ENCODE data around the gene RRP7A. TPM values are rescaled to one million over a fixed set of nuclear protein-coding genes. Genes with fewer than 3 reads are reported as not detected.
"Not testable (repeated sequence)": the region's sequence is repeated elsewhere in the genome, so short reads cannot be mapped to it uniquely, and the experiment has no call there.

The RRP7A gene
- 10 to 100 TPM; 21.1 to 26.6 TPM for total RNA-seq
- long read RNA-seq, transcript RRP7A-201 (7 exons, 3,801 nt): major isoform, 89 of 100 reads
- long read RNA-seq, partial matches to known transcripts: 4 of 100 reads
- long read RNA-seq, other reads (novel, unspliced or antisense): 7 of 100 reads

GRCh38 chr22:42519525-42520401, at the start of gene RRP7A:
RRP7A (minus strand) TSS chr22:42519796; CDS start chr22:42519786, 10 bp downstream.
- ATAC-seq (peak; percentile 97), DNase-seq (peak; percentile 87)
- intact Hi-C loops (cut with DNase I): no loop called here

GRCh38 chr22:42567950-42568349, 48.4 kb upstream of the RRP7A start:
- intact Hi-C loops (cut with DNase I); DNase-seq; ATAC-seq: not testable (repeated sequence)

- intact Hi-C loops (cut with DNase I): no loop called here
- DNase-seq: no peak
- no peak for ATAC-seq
These were observed 46.4 kb upstream of the RRP7A start for GRCh38 chr22:42565956-42566355.

DNA sequence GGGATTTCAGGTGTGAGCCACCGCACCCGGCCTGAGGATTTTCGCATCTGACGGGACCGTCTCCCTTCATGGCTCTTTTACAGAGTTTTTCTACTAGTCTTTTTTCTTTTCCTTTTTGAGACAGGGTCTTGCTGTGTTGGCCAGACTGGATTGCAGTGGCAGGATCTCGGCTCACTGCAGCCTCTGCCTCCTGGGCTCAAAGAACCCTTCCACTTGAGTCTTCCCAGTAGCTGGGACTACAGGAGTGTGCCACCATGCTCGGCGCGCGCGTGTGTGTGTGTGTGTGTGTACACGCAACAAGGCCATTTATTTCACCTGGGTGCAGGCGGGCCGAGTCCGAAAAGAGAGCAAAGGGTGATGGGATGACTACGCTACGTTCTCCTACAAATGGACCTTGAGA, 45.1 kb upstream of the RRP7A start:
- DNase-seq: no peak
- intact Hi-C loops (cut with DNase I): no loop called here
- no peak for ATAC-seq

- DNase-seq; ATAC-seq; intact Hi-C loops (cut with DNase I): not testable (repeated sequence)
These were observed 44.3 kb upstream of the RRP7A start for GRCh38 chr22:42563943-42564342.

DNA sequence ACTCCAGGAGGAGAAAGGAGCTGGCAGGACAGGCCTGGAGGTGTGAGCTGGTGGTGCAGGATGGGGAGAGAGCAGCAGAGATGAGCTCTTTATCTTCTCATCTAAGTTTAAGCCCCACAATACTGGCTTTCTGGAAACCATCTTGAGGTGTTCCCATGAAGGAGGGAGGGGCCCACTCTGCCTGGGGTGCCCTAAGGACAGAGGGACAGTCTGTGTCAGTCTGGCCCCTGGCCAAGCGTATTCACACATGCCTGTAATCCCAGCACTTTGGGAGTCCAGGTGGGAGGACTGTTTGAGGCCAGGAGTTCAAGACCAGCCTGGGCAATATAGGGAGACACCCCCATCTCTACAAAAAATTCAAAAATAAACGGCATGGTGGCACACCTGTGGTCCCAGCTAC, 43.1 kb upstream of the RRP7A start:
- no peak for DNase-seq

DNA sequence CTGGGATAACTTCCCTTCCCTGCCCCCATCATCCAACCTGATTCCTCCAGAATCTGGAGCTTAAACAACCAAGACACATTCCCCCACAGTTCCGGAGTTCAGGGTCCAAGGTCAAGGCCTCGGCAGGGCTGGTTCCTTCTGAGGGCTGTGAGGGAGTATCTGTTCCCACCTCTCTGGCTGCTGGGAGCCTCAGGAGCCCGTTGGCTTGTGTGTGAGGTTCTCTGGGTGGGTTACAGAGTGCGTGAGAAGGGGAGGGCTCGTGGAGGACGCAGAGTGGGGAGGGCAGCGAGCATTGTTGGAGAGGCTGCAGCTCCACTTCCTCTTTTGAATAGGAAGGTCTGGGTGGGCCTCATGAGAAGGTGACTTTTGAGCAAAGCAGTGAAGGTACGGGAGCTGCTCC, 42.7 kb upstream of the RRP7A start:
- ATAC-seq: no peak
- no peak for DNase-seq
- intact Hi-C loops (cut with DNase I): no loop called here

More for the DNA sequence above, 43.1 kb upstream of the RRP7A start:
- no peak for ATAC-seq
- intact Hi-C loops (cut with DNase I): no loop called here

DNA sequence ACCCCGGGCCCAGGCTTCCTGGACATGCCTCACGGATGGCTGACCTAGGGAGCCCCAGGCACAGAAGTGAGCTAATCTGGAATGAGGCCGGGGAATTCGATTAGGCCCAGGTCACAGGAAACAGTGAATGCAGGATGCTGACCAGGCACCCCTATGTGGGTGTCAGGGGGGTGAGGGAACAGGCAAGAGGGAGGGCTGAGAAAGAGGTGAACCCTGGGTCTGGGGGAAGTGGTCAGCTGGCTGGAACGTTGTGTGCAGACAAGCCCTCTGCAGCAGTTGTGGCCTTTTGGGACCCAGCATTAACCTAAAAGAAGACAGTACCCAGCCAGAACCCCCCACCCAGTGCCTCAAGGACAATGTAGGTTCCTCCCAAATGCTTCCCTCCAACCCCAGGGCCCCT, 42.3 kb upstream of the RRP7A start:
- no peak for ATAC-seq

GRCh38 chr22:42560781-42561180, 41.2 kb upstream of the RRP7A start:
- ATAC-seq: peak in 1 of 2 donors; percentile 13
- no peak for DNase-seq
- intact Hi-C loops (cut with DNase I): no loop called here

More for the DNA sequence above, 42.3 kb upstream of the RRP7A start:
- intact Hi-C loops (cut with DNase I): no loop called here
- no peak for DNase-seq

DNA sequence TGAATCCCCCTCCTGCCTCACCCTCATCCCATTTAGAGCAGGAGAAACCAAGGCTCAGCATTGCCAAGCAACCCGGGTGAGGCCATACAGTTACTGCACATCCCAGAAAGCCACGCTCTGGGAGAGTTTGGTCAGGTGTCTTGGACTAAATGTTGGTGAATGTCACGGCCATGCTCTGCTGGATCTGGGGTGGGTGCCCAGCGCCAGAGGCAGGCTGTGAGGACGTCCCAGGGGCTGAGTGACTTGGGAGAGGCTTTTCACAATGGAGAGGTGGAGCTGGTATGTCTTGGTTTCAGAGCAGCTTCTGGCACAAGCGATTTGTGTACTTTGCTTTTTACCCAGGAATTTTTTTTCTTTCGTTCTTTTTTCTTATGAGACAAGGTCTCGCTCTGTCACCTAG, 40.8 kb upstream of the RRP7A start:
- ATAC-seq (no peak), DNase-seq (no peak)
- intact Hi-C loops (cut with DNase I): no loop called here

DNA sequence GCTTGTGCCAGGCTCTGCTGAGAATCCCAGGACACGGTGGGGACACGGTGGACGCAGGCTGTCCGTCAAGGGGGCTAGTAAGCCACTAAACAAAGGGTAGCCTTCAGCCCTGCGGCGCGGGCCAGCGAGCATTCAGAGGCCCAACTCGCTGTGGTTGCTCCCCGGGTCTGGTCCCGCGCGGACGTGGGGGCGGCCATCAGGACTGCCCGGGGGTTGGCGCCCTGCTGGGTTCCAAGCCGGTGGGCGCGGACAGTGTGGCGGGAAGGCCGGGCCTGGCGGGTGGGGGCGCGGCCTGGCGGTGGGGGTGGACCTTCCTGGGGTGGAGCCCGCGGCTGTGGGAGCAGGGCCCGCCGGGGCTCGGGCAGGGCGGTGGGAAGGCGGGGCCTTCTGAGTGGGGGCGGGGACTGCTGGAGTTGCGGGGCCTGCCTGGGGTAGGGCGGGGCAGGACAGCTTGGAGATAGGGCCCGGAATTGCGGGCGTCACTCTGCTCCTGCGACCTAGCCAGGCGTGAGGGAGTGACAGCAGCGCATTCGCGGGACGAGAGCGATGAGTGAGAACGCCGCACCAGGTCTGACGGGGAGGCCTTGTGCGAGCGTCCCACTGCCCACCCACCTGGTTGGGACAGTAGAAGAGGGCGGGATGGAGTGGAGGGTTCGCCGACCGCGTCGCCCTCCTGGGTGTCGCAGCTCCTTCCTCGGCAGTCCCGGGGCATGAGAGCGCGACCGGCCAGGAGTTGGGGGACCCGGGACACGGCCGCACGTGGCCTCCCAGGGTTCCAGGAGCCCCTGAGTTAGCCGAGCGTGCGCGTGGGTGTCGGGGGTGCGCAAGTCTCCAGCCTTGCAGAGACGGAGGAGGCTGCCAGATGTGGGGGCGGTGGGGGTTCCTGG, 34.1 kb upstream of the RRP7A start, which contains the start of gene SERHL2:
Gene SERHL2 (plus strand): TSS at position 482 of the 887 bp plus-strand sequence. CDS start 65 bp downstream, at position 547.
- intact Hi-C loops (cut with DNase I): no loop called here
- ATAC-seq (peak; percentile 98 to 99), DNase-seq (peak; percentile 91)

- intact Hi-C loops (cut with DNase I): not testable (repeated sequence)
These were observed 32.7 kb upstream of the RRP7A start for GRCh38 chr22:42552294-42552647.

DNA sequence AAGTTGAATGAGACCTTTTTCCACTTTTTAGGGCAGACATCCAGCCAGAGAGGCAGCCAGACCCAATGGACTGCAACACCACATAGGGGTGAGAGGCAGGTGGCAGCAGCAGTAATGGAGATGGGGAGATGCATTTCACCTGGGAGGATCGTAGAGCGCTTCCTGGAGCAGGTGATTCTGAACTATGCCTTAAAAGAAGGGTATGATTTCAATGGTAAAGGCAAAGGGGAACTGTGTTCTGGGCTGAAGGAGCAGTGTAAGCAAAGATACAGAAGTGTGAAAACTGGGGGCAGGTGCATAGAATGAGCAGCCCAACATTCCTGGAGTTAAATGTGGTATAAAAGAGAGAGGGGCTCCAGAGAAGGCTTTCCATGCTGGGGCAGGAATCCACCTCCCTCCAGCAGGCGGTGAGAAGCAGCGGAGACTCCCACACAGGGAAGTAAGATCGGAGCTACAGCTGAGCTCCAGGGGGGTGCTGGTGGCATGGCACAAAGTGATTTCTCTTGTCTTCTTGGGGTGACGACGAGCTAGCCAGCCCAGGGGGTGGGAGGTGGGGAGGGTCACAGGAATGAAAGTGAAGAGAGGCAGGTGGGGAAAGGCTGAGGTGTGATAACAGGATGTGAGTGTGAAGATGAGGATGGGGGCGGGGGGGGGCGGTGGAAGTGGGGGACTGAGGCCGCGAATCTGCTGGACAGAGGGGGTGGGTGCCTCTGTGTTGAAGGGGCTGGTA, 29.9 kb upstream of the RRP7A start:
- ATAC-seq (no peak), DNase-seq (no peak)
- intact Hi-C loops (cut with DNase I): no loop called here

More at GRCh38 chr22:42552294-42552647, 32.7 kb upstream of the RRP7A start:
- DNase-seq, ATAC-seq: not testable (repeated sequence)

- no peak for ATAC-seq
- no peak for DNase-seq
- intact Hi-C loops (cut with DNase I): no loop called here
These were observed 29.2 kb upstream of the RRP7A start for GRCh38 chr22:42548597-42549330.

DNA sequence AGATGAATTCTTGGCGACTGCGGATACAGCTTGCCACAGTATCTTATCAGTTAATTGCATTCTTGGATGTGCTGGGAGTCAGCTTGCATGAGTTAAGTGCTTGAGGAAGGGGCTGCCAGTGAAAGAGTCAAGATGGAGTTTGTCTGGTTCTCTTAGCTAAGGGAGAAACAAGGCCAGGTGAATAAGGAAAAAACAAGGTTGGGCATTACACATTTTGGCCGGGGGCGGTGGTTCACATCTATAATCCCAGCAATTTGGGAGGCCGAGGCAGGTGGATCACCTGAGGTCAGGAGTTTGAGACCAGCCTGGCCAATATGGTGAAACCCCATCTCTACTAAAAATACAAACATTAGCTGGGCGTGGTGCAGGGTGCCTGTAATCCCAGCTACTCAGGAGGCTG, 28.5 kb upstream of the RRP7A start:
- DNase-seq; intact Hi-C loops (cut with DNase I); ATAC-seq: not testable (repeated sequence)

DNA sequence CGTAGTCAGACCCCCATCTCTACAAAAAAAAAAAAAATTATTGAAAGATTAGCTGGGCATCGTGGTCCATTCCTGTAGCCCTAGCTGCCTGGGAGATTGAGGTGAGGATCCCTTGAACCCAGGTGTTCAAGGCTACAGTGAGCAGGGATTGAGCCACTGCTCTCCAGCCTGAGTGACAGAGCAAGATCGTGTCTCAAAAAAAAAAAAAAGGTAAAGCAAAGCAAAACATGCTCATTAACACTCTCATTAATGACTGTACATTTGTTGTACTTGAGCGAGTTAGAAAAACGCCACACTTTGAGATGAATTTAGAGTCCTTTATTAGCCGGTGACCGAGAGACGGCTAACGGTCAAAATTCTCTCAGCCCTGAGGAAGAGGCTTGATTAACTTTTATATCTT, 28.0 kb upstream of the RRP7A start:
- ATAC-seq: no peak

DNA sequence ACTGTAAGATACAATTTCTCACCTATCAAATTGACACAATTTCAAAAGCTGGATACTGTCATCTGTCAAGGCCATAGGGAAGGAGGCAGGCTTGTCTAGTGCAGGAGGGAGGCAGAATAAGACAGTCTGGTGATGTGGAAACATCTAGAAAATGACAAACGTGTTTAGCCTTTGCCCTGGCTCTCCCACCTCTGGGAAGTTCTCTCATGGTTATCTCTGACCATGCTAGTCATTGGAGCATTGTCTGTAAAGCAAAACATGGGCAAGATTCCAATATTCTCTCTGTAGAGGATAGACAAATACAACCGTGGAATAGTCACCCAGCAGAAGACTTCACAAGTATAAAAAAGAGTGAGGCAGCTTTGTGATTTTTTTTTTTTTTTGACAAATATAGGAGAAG, 25.1 kb upstream of the RRP7A start:
- intact Hi-C loops (cut with DNase I): no loop called here
- DNase-seq (no peak), ATAC-seq (peak in 1 of 2 donors; percentile 57)

More for the DNA sequence above, 28.0 kb upstream of the RRP7A start:
- DNase-seq: no peak
- intact Hi-C loops (cut with DNase I): no loop called here

GRCh38 chr22:42539236-42539771, 19.7 kb upstream of the RRP7A start:
- DNase-seq: peak; percentile 47
- intact Hi-C loops (cut with DNase I): not testable (repeated sequence)
- ATAC-seq: peak; percentile 77
